HepG2 (cell line): Measurements from ENCODE around the gene NUDT15. TPM values are rescaled to one million over a fixed set of nuclear protein-coding genes. Genes with fewer than 3 reads are reported as not detected.

Experiments
- ADNP ChIP-seq: sonication (generic); formaldehyde crosslinking; IDR thresholded peaks from 2 replicates; pipeline ENCODE4 v1.4.0; 2020; ENCODE audit warnings: missing genetic modification reagents
- CREM ChIP-seq, 2 experiments: sonication (generic) in 1 of 2; formaldehyde crosslinking in 1 of 2; IDR thresholded peaks; 2 replicates each; pipeline versions ENCODE4 v1.4.0 to v1.6.1; 2016 to 2020; ENCODE audit warnings: antibody characterized with exemption in 1 of 2, mild to moderate bottlenecking in 1 of 2, missing genetic modification reagents in 1 of 2
- ERF ChIP-seq: IDR thresholded peaks from 2 replicates; pipeline ENCODE4 v1.6.1; 2018; ENCODE audit warnings: missing biosample characterization, missing genetic modification reagents
- FOXA1 ChIP-seq, 2 experiments: fragments of 450-650 bp in 1 of 2; sonication (generic) in 1 of 2; formaldehyde crosslinking in 1 of 2; IDR thresholded peaks; 2 replicates each; pipeline versions ENCODE4 v1.4.0 to v1.6.1; 2016 to 2020; ENCODE audit warnings: missing genetic modification reagents in 1 of 2
- GATAD2A ChIP-seq: IDR thresholded peaks from 2 replicates; pipeline ENCODE4 v1.6.1; 2016
- HOXA5 ChIP-seq: sonication (generic); formaldehyde crosslinking; IDR thresholded peaks from 2 replicates; pipeline ENCODE4 v1.4.0; 2020; ENCODE audit warnings: missing genetic modification reagents
- HOXA9 ChIP-seq: sonication (generic); formaldehyde crosslinking; IDR thresholded peaks from 2 replicates; pipeline ENCODE4 v1.8.1; 2022; ENCODE audit warnings: missing genetic modification reagents, mild to moderate bottlenecking, moderate library complexity, borderline replicate concordance
- IKZF4 ChIP-seq: sonication (generic); formaldehyde crosslinking; IDR thresholded peaks from 2 replicates; pipeline ENCODE4 v1.5.1; 2020; ENCODE audit warnings: borderline replicate concordance, mild to moderate bottlenecking, low read depth, missing genetic modification reagents; ENCODE audit errors: not compliant biosample characterization
- JUN ChIP-seq: sonication (generic); formaldehyde crosslinking; IDR thresholded peaks from 2 replicates; pipeline ENCODE4 v1.4.0; 2020; ENCODE audit warnings: mild to moderate bottlenecking, missing genetic modification reagents
- NFYC ChIP-seq: IDR thresholded peaks from 2 replicates; pipeline ENCODE4 v1.6.1; 2016; ENCODE audit warnings: missing genetic modification reagents, missing compliant biosample characterization
- PRMT3 ChIP-seq: sonication (generic); formaldehyde crosslinking; IDR thresholded peaks from 2 replicates; pipeline ENCODE4 v1.8.1; 2022; ENCODE audit warnings: low read depth, mild to moderate bottlenecking, moderate library complexity, missing genetic modification reagents, borderline replicate concordance
- TCF7 ChIP-seq: sonication (generic); IDR thresholded peaks from 2 replicates; pipeline ENCODE4 v1.6.1; 2016; ENCODE audit warnings: antibody characterized with exemption, low read depth
- ZNF3 ChIP-seq: IDR thresholded peaks from 2 replicates; pipeline ENCODE4 v1.7.0; 2017; ENCODE audit warnings: inconsistent platforms
- ZNF367 ChIP-seq: sonication (generic); formaldehyde crosslinking; IDR thresholded peaks from 2 replicates; pipeline ENCODE4 v1.4.0; 2020; ENCODE audit warnings: missing genetic modification reagents, borderline replicate concordance
- ZNF75D ChIP-seq: sonication (generic); formaldehyde crosslinking; IDR thresholded peaks from 2 replicates; pipeline ENCODE4 v1.8.1; 2023; ENCODE audit warnings: missing genetic modification reagents, mild to moderate bottlenecking, borderline replicate concordance
- ZNF775 ChIP-seq: sonication (generic); formaldehyde crosslinking; IDR thresholded peaks from 2 replicates; pipeline ENCODE4 v1.4.0; 2020; ENCODE audit warnings: missing genetic modification reagents, mild to moderate bottlenecking, moderate library complexity, borderline replicate concordance
- ZNF781 ChIP-seq: sonication (generic); formaldehyde crosslinking; IDR thresholded peaks from 2 replicates; pipeline ENCODE4 v1.5.1; 2020; ENCODE audit warnings: borderline replicate concordance, mild to moderate bottlenecking, missing genetic modification reagents; ENCODE audit errors: not compliant biosample characterization
- ZSCAN22 ChIP-seq: sonication (generic); formaldehyde crosslinking; IDR thresholded peaks from 2 replicates; pipeline ENCODE4 v1.4.0; 2020; ENCODE audit warnings: mild to moderate bottlenecking, missing genetic modification reagents
- polyA plus RNA-seq, 8 experiments: library from polyadenylated mRNA; depleted of rRNA in 3 of 8; stranded (reverse) in 7 of 8; unstranded in 1 of 8; fragments of >200 nt; fragmentation: Illumina TruSeq in 4 of 8; extraction: Trizol in 4 of 8; gene quantifications; 2 replicates each; pipeline versions ENCODE4 v1.2.1 to v1.2.3, GENCODE V29; 2011 to 2016; ENCODE audit warnings: low read depth in 4 of 8, missing spikeins in 1 of 8, mixed read lengths in 1 of 8; ENCODE audit not compliant: insufficient read depth in 1 of 8
- total RNA-seq, 5 experiments: library from RNA; depleted of rRNA; stranded (reverse); fragments of >200 nt; fragmentation: Illumina TruSeq; extraction: Trizol; gene quantifications; 2 replicates each; pipeline ENCODE4 v1.2.3, GENCODE V29; 2016; ENCODE audit warnings: low read depth in 1 of 5
- TF ChIP-seq, protein P1 (sequence below): sonication (generic); formaldehyde crosslinking; IDR thresholded peaks from 2 replicates; pipeline ENCODE4 v1.4.0; 2020; ENCODE audit warnings: mild to moderate bottlenecking, missing genetic modification reagents, borderline replicate concordance
- TF ChIP-seq, protein P2 (sequence below): sonication (generic); formaldehyde crosslinking; conservative IDR thresholded peaks from 2 replicates; pipeline ENCODE4 v1.4.0; 2020; ENCODE audit warnings: mild to moderate bottlenecking, missing genetic modification reagents, moderate library complexity
- TF ChIP-seq, protein P3 (sequence below): sonication (generic); formaldehyde crosslinking; IDR thresholded peaks from 2 replicates; pipeline ENCODE4 v1.8.0; 2022; ENCODE audit warnings: mild to moderate bottlenecking, missing genetic modification reagents, borderline replicate concordance
- TF ChIP-seq, protein P4 (sequence below): sonication (generic); formaldehyde crosslinking; IDR thresholded peaks from 2 replicates; pipeline ENCODE4 v1.4.0; 2020; ENCODE audit warnings: missing genetic modification reagents

Gene NUDT15
- total and polyA plus RNA-seq, 2 of the 13 experiments (the other 11 are each of a cell fraction or from before 2014, with no cell fraction given) = 21.3 to 47.3 TPM

DNA sequence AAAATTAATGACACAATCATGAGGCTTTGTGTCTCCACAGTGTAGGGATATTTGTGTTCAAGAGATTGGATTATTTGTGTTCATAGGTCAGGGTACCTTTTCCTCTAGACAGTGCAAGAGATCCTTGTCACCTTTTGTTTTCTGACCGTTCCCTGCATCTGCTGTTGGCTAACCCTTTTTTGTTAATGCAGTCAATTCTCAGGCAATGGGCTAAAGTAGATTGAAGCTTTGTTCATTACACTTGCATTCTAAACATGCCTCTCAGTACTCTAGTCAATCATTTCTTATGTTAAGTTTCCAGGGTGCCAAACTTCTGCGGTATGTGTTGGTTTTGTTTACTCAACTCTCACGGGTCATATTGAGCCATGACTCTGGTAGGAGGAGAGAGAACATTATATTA lies 59.1 kb downstream of the NUDT15 start (continued):
- TF ChIP-seq, protein P1, sequence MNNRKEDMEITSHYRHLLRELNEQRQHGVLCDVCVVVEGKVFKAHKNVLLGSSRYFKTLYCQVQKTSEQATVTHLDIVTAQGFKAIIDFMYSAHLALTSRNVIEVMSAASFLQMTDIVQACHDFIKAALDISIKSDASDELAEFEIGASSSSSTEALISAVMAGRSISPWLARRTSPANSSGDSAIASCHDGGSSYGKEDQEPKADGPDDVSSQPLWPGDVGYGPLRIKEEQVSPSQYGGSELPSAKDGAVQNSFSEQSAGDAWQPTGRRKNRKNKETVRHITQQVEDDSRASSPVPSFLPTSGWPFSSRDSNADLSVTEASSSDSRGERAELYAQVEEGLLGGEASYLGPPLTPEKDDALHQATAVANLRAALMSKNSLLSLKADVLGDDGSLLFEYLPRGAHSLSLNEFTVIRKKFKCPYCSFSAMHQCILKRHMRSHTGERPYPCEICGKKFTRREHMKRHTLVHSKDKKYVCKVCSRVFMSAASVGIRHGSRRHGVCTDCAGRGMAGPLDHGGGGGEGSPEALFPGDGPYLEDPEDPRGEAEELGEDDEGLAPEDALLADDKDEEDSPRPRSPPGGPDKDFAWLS (CRISPR knock-in tag) = no peak
- TF ChIP-seq ERF (no peak), ZNF367 (CRISPR knock-in tag) (no peak), ZNF775 (CRISPR knock-in tag) (no peak), TCF7 (no peak), ZNF3 (CRISPR knock-in tag) (peak; percentile 81; the same call in 1 of the 2 replicates), CREM (IDR thresholded peaks at IDR 0.05) (peak; percentile 46; the same call in 1 of the 2 replicates), CREM (CRISPR knock-in tag; IDR thresholded peaks at IDR 0.05) (no peak), ZSCAN22 (CRISPR knock-in tag) (no peak), HOXA9 (CRISPR knock-in tag) (no peak), ADNP (CRISPR knock-in tag) (no peak), ZNF75D (CRISPR knock-in tag) (no peak), HOXA5 (CRISPR knock-in tag) (no peak), JUN (CRISPR knock-in tag) (no peak), FOXA1 (IDR thresholded peaks at IDR 0.05) (no peak), FOXA1 (CRISPR knock-in tag; IDR thresholded peaks at IDR 0.05) (0 out of 2 replicates have a peak, but pooled peaks have one; percentile 14), GATAD2A (CRISPR knock-in tag) (peak; percentile 55; the same call in 1 of the 2 replicates), ZNF781 (CRISPR knock-in tag) (no peak), NFYC (CRISPR knock-in tag) (no peak), IKZF4 (CRISPR knock-in tag) (no peak), PRMT3 (CRISPR knock-in tag) (no peak)
- TF ChIP-seq, protein P2, sequence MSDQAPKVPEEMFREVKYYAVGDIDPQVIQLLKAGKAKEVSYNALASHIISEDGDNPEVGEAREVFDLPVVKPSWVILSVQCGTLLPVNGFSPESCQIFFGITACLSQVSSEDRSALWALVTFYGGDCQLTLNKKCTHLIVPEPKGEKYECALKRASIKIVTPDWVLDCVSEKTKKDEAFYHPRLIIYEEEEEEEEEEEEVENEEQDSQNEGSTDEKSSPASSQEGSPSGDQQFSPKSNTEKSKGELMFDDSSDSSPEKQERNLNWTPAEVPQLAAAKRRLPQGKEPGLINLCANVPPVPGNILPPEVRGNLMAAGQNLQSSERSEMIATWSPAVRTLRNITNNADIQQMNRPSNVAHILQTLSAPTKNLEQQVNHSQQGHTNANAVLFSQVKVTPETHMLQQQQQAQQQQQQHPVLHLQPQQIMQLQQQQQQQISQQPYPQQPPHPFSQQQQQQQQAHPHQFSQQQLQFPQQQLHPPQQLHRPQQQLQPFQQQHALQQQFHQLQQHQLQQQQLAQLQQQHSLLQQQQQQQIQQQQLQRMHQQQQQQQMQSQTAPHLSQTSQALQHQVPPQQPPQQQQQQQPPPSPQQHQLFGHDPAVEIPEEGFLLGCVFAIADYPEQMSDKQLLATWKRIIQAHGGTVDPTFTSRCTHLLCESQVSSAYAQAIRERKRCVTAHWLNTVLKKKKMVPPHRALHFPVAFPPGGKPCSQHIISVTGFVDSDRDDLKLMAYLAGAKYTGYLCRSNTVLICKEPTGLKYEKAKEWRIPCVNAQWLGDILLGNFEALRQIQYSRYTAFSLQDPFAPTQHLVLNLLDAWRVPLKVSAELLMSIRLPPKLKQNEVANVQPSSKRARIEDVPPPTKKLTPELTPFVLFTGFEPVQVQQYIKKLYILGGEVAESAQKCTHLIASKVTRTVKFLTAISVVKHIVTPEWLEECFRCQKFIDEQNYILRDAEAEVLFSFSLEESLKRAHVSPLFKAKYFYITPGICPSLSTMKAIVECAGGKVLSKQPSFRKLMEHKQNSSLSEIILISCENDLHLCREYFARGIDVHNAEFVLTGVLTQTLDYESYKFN (CRISPR knock-in tag) = peak; percentile 69
- TF ChIP-seq, protein P3, sequence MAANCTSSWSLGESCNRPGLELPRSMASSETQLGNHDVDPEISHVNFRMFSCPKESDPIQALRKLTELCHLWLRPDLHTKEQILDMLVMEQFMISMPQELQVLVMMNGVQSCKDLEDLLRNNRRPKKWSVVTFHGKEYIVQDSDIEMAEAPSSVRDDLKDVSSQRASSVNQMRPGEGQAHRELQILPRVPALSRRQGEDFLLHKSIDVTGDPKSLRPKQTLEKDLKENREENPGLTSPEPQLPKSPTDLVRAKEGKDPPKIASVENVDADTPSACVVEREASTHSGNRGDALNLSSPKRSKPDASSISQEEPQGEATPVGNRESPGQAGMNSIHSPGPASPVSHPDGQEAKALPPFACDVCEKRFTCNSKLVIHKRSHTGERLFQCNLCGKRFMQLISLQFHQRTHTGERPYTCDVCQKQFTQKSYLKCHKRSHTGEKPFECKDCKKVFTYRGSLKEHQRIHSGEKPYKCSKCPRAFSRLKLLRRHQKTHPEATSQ (CRISPR knock-in tag) = no peak
- TF ChIP-seq, protein P4, sequence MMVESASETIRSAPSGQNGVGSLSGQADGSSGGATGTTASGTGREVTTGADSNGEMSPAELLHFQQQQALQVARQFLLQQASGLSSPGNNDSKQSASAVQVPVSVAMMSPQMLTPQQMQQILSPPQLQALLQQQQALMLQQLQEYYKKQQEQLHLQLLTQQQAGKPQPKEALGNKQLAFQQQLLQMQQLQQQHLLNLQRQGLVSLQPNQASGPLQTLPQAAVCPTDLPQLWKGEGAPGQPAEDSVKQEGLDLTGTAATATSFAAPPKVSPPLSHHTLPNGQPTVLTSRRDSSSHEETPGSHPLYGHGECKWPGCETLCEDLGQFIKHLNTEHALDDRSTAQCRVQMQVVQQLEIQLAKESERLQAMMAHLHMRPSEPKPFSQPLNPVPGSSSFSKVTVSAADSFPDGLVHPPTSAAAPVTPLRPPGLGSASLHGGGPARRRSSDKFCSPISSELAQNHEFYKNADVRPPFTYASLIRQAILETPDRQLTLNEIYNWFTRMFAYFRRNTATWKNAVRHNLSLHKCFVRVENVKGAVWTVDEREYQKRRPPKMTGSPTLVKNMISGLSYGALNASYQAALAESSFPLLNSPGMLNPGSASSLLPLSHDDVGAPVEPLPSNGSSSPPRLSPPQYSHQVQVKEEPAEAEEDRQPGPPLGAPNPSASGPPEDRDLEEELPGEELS (CRISPR knock-in tag) = peak; percentile 74
